Measurements from ENCODE around the gene ARHGAP40. TPM values are rescaled to one million over a fixed set of nuclear protein-coding genes. Genes with fewer than 3 reads are reported as not detected.
"Not testable (repeated sequence)": the region's sequence is repeated elsewhere in the genome, so short reads cannot be mapped to it uniquely, and the experiment has no call there.

The ARHGAP40 gene
- total and polyA plus RNA-seq, 4 donors, result 0.15 to 0.25 TPM; not detected in 2

DNA sequence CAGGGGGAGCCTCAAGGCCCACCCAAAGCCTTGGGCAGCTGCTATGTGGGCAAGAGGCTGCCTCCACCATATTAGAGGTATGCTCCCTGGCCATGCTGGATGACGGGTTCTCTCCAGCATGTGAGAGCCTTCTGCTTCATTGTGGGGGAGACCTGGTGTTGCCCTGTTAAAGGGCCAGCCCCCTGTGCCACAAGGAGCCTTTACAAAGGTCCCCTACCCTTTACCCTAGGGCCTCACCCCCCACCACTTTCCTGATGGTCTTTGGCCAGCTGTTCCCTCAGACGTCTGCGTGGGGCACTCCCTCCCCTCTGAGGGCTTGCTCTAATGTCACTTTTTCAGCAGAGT is 15.5 kb upstream of the ARHGAP40 start:
- WGBS (ENCODE audit: insufficient coverage), result 54% methylated on average over 3 of the region's 3 CpGs
- no peaks in the 10 kb centered on the region for H3K9me3 ChIP-seq (ENCODE audit: control insufficient read depth, insufficient read depth, low read length)
- H3K27ac ChIP-seq (ENCODE audit: low read depth, low read length), result no peak overlapping the region
- no peak for DNase-seq (ENCODE audit: low read depth in 4 of 6, low spot score in 6 of 6)
- peaks cover 10% of the 10 kb centered on the region for H3K4me1 ChIP-seq (ENCODE audit: control insufficient read depth, insufficient read depth, low read length)
- no peaks in the 10 kb centered on the region for H3K36me3 ChIP-seq (ENCODE audit: control insufficient read depth, insufficient read depth, low read length)
- H3K27me3 ChIP-seq (ENCODE audit: control insufficient read depth, insufficient read depth, low read length), result no peaks in the 10 kb centered on the region
- no peak overlapping the region for H3K4me3 ChIP-seq (ENCODE audit: low read depth, low read length)

DNA sequence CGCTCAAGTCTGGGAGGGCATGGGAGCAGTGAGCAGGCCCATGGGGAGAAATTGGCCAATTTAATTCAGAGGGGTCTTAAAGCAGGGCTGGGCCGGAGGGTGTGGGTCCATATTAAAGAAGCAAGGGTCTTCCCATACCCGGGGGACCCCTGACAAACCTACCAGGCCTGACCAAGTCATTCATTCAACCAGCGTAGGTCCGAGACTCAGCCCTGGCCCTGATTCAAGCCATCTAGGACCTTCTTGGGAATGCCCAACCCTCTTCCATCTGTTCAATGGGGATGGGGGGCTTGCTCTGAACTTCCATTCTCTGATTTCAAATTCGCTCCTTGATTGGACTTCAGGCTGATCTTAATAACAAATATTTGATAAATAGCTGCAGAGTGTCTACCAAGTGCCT is 13.3 kb upstream of the ARHGAP40 start:
- no peak overlapping the region for H3K4me3 ChIP-seq (ENCODE audit: low read depth, low read length)
- no peaks in the 10 kb centered on the region for H3K27me3 ChIP-seq (ENCODE audit: control insufficient read depth, insufficient read depth, low read length)
- H3K9me3 ChIP-seq (ENCODE audit: control insufficient read depth, insufficient read depth, low read length), result no peaks in the 10 kb centered on the region
- 100% methylated on average over 3 of the region's 6 CpGs for WGBS (ENCODE audit: insufficient coverage)
- H3K4me1 ChIP-seq (ENCODE audit: control insufficient read depth, insufficient read depth, low read length), result peaks cover 6% of the 10 kb centered on the region
- H3K27ac ChIP-seq (ENCODE audit: low read depth, low read length), result no peak overlapping the region
- no peaks in the 10 kb centered on the region for H3K36me3 ChIP-seq (ENCODE audit: control insufficient read depth, insufficient read depth, low read length)
- no peak for DNase-seq (ENCODE audit: low read depth in 4 of 6, low spot score in 6 of 6)

DNA sequence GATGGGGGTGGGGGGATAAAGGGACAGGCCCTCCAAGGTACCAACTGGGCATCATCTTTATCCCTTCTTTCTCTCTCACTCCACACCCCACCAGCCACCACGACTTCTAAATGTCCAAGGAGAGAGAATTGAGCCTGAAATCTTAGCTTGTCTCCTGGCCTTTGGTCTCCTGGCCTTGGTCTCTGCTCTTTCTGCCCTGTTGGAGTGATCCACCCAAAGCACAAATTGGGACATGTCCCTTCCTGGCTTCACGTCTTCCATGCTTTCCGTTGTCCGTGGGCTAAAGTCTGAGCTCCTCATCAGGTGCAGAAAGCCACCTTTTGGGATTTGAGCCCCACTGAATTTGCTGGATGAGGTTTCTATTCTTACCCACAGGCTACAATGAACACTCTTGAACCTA is 12.3 kb upstream of the ARHGAP40 start:
- no peaks in the 10 kb centered on the region for H3K36me3 ChIP-seq (ENCODE audit: control insufficient read depth, insufficient read depth, low read length)
- no peak for DNase-seq (ENCODE audit: low read depth in 4 of 6, low spot score in 6 of 6)
- H3K4me3 ChIP-seq (ENCODE audit: low read depth, low read length), result no peak overlapping the region
- no peak overlapping the region for H3K27ac ChIP-seq (ENCODE audit: low read depth, low read length)
- H3K9me3 ChIP-seq (ENCODE audit: control insufficient read depth, insufficient read depth, low read length), result no peaks in the 10 kb centered on the region
- no peaks in the 10 kb centered on the region for H3K27me3 ChIP-seq (ENCODE audit: control insufficient read depth, insufficient read depth, low read length)
- peaks cover 6% of the 10 kb centered on the region for H3K4me1 ChIP-seq (ENCODE audit: control insufficient read depth, insufficient read depth, low read length)
- WGBS (ENCODE audit: insufficient coverage), result 94% methylated on average over 4 of the region's 4 CpGs

DNA sequence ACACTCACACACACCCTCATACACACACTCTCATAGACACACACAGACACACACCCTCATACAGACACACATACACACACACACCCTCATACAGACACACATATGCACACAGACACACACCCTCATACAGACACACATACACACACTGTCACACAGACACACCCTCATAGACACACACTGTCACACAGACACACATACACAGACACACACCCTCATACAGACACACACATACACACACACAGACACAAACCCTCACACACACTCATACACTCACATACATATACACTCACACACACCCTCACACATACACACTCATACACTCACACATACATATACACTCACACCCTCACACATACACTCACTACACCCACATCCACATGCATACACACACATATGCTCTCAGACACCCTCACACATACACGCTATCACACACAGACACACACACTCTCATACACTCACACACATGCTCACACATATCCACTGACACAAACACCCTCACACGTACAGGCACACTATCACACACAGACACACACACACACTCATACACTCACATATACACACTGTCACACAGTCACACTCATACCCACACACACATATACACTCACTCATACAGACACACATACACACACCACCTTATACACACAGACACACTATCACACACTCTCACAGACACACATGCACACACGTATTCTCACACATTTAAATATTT is 11.5 kb upstream of the ARHGAP40 start:
- Histone ChIP-seq H3K27me3 (ENCODE audit: control insufficient read depth, insufficient read depth, low read length) (no peaks in the 10 kb centered on the region), H3K4me1 (ENCODE audit: control insufficient read depth, insufficient read depth, low read length) (peaks cover 6% of the 10 kb centered on the region), H3K9me3 (ENCODE audit: control insufficient read depth, insufficient read depth, low read length) (no peaks in the 10 kb centered on the region), H3K27ac (ENCODE audit: low read depth, low read length) (no peak overlapping the region), H3K36me3 (ENCODE audit: control insufficient read depth, insufficient read depth, low read length) (no peaks in the 10 kb centered on the region), H3K4me3 (ENCODE audit: low read depth, low read length) (no peak overlapping the region)
- no peak for DNase-seq (ENCODE audit: low read depth in 4 of 6, low spot score in 6 of 6)
- WGBS (ENCODE audit: insufficient coverage), result 88% methylated on average over 3 of the region's 3 CpGs

DNA sequence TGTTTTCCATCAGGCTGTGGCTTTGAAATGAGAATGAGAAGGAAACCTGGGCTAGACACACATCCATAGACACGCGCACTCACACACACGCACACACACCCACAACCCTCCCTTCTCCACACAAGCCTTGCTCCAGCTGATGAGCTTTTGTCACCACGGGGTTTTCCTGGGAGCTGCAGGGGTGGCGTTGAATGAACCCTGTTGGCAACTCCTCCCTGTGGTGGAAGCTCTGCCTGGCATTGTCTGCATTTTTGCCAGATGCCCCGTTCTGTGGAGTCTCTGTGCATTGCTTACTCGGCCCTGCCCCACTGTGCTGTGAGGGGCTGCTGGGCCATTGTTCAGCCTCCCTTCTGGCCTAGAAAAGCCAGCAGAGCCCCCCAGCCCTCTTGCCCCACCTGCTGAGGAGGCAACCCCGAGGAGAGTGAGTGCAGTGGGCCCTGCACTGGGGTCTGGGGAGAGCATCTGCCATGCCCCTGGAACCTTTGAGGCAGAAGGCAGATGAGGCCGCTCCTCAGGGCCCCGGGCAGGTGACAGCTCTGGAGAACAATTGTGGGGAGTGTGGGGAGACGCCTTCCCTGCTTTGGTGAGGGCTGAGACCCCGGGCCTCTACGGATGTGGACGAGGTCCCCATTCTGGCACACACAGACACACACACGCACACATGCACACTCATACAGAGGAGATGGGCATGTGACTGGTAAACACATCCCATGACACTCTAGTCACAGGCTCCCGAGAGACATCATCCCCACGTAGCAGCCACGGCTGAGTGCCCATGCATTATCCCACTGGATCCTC is 10.7 kb upstream of the ARHGAP40 start:
- WGBS (ENCODE audit: insufficient coverage), result 37% methylated on average over 11 of the region's 18 CpGs
- H3K36me3 ChIP-seq (ENCODE audit: control insufficient read depth, insufficient read depth, low read length), result no peaks in the 10 kb centered on the region
- no peak overlapping the region for H3K4me3 ChIP-seq (ENCODE audit: low read depth, low read length)
- H3K4me1 ChIP-seq (ENCODE audit: control insufficient read depth, insufficient read depth, low read length), result peaks cover 6% of the 10 kb centered on the region
- no peaks in the 10 kb centered on the region for H3K27me3 ChIP-seq (ENCODE audit: control insufficient read depth, insufficient read depth, low read length)
- DNase-seq (ENCODE audit: low read depth in 4 of 6, low spot score in 6 of 6), result peak in 2 of 6 donors; percentile 33 to 48
- H3K27ac ChIP-seq (ENCODE audit: low read depth, low read length), result no peak overlapping the region
- no peaks in the 10 kb centered on the region for H3K9me3 ChIP-seq (ENCODE audit: control insufficient read depth, insufficient read depth, low read length)

DNA sequence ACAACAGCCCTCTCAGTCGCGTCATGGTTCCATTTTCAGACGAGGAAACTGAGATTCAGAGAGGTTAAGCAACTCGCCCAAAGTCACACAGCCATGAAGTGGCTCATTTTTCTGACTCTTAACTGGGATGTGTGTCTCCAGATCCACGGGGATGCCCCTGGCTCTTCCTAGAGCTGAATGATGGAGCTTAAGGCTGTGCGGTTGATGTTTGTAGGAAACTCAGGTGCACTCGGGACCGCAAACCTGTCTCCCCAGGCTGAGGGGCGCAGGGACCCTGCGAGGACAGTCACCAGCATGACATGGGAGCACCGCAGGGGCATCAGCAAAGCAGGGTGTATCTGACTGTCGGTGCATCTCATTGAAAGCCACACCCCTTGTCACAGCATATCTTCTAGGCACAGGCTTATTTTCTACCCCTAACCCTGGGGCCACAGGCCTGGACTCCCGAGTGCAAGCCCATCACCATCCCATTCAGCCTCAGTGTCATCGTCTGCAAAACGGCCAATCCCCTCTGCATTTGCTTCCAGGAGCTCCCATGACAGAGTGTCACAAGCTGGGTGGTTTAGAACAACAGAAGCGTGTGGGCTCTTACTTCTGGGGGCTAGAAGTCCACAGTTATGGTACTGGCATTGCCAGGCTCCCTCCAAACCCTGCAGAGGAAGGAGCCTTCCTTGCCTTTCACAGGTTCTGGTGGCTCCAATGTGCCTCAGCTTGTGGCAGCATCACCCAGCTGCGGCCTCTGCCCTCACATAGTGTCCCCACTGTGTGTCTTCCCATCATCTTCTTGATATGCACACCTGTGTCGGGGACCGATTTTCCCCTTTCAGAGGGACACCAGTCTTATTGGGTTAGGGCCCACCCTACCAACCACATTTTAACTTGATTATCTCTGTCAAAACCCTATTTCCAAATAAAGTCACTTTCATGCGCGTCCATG is 9.9 kb upstream of the ARHGAP40 start:
- 87% methylated on average over 17 of the region's 21 CpGs for WGBS (ENCODE audit: insufficient coverage)
- DNase-seq (ENCODE audit: low read depth in 4 of 6, low spot score in 6 of 6), result no peak
- Histone ChIP-seq H3K9me3 (ENCODE audit: control insufficient read depth, insufficient read depth, low read length) (no peaks in the 10 kb centered on the region), H3K27ac (ENCODE audit: low read depth, low read length) (no peak overlapping the region), H3K4me3 (ENCODE audit: low read depth, low read length) (no peak overlapping the region), H3K27me3 (ENCODE audit: control insufficient read depth, insufficient read depth, low read length) (no peaks in the 10 kb centered on the region), H3K36me3 (ENCODE audit: control insufficient read depth, insufficient read depth, low read length) (no peaks in the 10 kb centered on the region), H3K4me1 (ENCODE audit: control insufficient read depth, insufficient read depth, low read length) (peaks cover 6% of the 10 kb centered on the region)

DNA sequence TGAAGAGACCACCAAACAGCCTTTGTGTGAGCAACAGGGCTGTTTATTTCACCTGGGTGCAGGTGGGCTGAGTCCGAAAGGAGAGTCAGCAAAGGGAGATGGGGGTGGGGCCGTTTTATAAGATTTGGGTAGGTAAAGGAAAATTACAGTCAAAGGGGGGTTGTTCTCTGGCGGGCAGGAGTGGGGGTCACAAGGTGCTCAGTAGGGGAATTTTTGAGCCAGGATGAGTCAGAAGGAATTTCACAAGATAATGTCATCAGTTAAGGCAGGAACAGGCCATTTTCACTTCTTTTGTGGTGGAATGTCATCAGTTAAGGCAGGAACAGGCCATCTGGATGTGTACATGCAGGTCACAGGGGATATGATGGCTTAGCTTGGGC is 9.2 kb upstream of the ARHGAP40 start:
- 85% methylated on average over 3 of the region's 3 CpGs for WGBS (ENCODE audit: insufficient coverage)

DNA sequence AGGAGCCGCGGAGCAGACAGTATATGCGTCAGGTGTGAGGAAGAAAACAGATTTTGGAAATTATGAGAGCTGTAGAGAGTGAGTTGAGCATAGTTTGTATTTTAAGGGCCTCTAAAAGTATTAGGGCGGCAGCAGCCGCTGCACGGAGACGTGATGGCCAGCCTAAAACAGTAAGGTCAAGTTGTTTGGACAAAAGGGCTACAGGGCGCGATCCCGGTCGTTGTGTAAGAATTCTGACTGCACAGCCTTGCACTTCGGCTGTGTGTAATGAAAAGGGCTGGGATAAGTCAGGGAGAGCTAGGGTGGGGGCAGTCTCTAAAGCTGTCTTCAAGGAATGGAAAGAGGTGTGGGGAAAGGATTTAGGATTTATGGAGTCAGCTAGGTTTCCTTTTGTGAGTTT is 7.3 kb upstream of the ARHGAP40 start:
- H3K9me3 ChIP-seq (ENCODE audit: control insufficient read depth, insufficient read depth, low read length); H3K4me1 ChIP-seq (ENCODE audit: control insufficient read depth, insufficient read depth, low read length); H3K27ac ChIP-seq (ENCODE audit: low read depth, low read length); H3K27me3 ChIP-seq (ENCODE audit: control insufficient read depth, insufficient read depth, low read length); DNase-seq (ENCODE audit: low read depth in 4 of 6, low spot score in 6 of 6); H3K4me3 ChIP-seq (ENCODE audit: low read depth, low read length); H3K36me3 ChIP-seq (ENCODE audit: control insufficient read depth, insufficient read depth, low read length): not testable (repeated sequence)
- 87% methylated on average over 12 of the region's 12 CpGs for WGBS (ENCODE audit: insufficient coverage)

More for the DNA sequence above, 9.2 kb upstream of the ARHGAP40 start:
- not testable (repeated sequence) for H3K36me3 ChIP-seq (ENCODE audit: control insufficient read depth, insufficient read depth, low read length); H3K4me3 ChIP-seq (ENCODE audit: low read depth, low read length); H3K27ac ChIP-seq (ENCODE audit: low read depth, low read length); DNase-seq (ENCODE audit: low read depth in 4 of 6, low spot score in 6 of 6); H3K27me3 ChIP-seq (ENCODE audit: control insufficient read depth, insufficient read depth, low read length); H3K9me3 ChIP-seq (ENCODE audit: control insufficient read depth, insufficient read depth, low read length); H3K4me1 ChIP-seq (ENCODE audit: control insufficient read depth, insufficient read depth, low read length)

DNA sequence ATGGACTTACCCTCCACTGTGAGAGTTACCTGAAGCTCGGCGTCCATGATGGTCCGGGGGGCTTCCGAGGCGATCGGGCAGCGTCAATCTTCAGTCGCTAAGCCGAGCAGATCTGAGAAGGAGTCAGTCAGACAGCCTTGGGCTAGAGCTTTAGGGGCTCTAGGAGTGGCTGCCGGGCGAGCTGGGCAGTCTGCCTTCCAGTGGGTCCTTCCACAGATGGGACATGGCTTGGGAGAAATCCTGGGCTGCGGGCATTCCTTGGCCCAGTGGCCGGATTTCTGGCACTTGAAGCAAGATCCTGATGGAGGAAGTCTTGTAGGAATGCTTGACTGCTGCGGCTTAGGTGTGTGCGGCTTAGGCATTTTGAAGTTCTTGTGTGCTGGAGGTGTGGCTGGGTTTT is 5.7 kb upstream of the ARHGAP40 start:
- DNase-seq (ENCODE audit: low read depth in 4 of 6, low spot score in 6 of 6), result not testable (repeated sequence)
- WGBS (ENCODE audit: insufficient coverage), result 94% methylated on average over 13 of the region's 15 CpGs

More for the DNA sequence above, 5.7 kb upstream of the ARHGAP40 start:
- not testable (repeated sequence) for H3K9me3 ChIP-seq (ENCODE audit: control insufficient read depth, insufficient read depth, low read length); H3K4me1 ChIP-seq (ENCODE audit: control insufficient read depth, insufficient read depth, low read length); H3K27ac ChIP-seq (ENCODE audit: low read depth, low read length); H3K36me3 ChIP-seq (ENCODE audit: control insufficient read depth, insufficient read depth, low read length); H3K27me3 ChIP-seq (ENCODE audit: control insufficient read depth, insufficient read depth, low read length); H3K4me3 ChIP-seq (ENCODE audit: low read depth, low read length)
